Muscle of back (tissue), 11 donors: ENCODE measurements around the gene P4HB. TPM values are rescaled to one million over a fixed set of nuclear protein-coding genes. Genes with fewer than 3 reads are reported as not detected.

Experiments
- DNase-seq, 3 donors: peaks; one replicate each; pipeline versions ENCODE4 v3.0.0 to v3.0.0-alpha.2; 2013
- polyA plus RNA-seq, 10 donors: library from polyadenylated mRNA; unstranded; fragments of 120-200 nt; gene quantifications; one replicate each; pipeline ENCODE4 v1.2.1, GENCODE V29; 2013; ENCODE audit not compliant: insufficient read length in 10 of 10

The P4HB gene
- polyA plus RNA-seq, 10 donors, result 359 to 534 (median 424) TPM

DNA sequence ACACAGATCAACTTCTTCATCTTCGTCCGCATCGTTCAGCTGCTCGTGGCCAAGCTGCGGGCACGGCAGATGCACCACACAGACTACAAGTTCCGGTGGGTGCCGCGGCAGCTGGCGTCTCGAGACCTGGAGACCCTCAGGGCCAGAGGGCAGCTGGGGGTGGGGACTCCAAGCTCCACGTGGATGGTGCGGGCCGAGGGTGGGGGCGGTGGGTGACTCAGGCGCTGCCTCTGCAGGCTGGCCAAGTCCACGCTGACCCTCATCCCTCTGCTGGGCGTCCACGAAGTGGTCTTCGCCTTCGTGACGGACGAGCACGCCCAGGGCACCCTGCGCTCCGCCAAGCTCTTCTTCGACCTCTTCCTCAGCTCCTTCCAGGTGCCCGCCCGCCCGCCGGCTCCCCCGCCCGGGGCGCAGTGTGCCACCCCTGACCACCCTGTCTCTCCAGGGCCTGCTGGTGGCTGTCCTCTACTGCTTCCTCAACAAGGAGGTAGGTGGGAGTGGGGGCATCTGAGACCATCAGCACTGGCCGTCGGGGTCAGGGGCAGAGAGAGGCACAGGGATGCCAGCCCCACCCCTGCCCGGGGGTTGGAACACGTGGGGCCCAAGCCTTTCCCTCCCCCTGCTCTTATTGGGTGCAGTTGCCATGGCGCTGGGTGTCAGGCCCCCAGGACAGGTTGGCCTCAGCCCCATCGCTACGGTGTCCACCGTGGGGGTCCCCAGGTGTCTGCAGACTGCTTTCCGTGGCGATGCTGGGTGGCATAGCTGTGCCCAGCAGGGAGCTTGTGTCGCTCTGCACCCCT lies 47.6 kb downstream of the P4HB start:
- no peak for DNase-seq

DNA sequence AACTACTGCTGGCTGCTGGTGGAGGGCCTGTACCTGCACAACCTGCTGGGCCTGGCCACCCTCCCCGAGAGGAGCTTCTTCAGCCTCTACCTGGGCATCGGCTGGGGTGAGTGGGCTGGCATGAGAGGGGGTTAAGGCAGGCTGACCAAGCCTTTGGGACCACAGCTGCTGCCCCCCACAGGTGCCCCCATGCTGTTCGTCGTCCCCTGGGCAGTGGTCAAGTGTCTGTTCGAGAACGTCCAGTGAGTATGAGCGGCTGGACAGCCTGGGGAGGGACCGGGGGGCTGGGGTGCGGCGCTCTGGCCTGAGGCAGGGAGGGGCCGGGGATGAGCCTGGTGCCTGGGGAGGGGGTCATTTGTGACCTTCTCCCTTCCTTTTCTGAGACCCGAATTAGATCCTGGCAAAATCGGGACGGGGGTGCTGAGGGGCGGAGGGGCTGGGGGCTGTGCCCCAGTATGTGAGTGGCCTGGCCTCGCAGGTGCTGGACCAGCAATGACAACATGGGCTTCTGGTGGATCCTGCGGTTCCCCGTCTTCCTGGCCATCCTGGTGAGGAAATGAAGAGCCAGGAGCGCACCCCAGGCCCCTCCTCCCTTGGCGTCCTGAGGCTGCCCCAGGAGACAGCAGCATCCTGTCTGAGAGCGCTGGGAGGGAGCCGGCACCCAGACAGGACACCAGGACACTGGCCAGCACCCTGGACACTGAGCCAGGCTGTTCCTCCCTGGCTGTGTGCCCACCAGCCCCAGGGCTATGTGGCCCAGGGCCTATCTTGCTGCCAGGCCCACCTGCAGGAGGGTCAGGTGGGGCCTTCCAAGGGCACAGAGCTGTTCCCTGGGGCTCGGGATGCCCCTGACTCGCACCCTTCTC lies 48.4 kb downstream of the P4HB start:
- DNase-seq, result no peak

DNA sequence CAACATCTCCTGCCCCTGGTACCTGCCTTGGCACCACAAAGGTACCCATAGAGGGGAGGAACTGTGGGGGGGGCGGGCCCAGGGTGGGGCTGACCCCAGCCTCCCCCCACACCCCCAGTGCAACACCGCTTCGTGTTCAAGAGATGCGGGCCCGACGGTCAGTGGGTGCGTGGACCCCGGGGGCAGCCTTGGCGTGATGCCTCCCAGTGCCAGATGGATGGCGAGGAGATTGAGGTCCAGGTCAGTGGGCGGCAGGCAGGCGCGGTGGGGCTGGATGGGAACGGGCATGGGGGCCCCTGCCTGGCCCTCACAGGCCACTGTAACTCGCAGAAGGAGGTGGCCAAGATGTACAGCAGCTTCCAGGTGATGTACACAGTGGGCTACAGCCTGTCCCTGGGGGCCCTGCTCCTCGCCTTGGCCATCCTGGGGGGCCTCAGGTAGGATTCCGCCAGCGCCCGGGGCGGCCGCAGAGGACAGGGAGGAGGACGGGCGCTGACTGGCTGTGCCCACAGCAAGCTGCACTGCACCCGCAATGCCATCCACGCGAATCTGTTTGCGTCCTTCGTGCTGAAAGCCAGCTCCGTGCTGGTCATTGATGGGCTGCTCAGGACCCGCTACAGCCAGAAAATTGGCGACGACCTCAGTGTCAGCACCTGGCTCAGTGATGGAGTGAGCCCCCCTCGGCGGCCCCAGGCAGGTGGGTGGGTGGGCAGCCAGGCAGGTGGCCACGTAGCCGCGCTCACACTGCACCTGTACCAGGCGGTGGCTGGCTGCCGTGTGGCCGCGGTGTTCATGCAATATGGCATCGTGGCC lies 49.2 kb downstream of the P4HB start:
- DNase-seq, result no peak

DNA sequence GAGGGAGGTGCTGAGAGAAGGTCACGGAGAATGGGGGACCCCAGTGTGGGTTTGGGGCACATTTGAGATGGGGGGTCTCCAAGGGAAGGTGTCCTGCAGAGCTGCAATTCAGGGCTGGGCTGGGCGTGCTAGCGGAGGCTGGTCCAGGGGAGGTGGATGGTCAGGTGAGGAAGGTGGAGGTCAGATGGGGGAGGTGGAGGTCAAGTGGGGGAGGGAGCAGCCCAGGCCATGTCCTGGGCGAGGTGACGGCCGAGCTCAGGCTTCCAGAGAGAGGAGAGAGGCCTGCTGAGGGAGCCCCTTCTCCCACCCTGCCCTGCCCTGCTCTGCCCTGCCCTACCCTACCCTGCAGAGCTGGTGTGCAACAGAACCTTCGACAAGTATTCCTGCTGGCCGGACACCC lies 49.9 kb downstream of the P4HB start:
- DNase-seq, result no peak

DNA sequence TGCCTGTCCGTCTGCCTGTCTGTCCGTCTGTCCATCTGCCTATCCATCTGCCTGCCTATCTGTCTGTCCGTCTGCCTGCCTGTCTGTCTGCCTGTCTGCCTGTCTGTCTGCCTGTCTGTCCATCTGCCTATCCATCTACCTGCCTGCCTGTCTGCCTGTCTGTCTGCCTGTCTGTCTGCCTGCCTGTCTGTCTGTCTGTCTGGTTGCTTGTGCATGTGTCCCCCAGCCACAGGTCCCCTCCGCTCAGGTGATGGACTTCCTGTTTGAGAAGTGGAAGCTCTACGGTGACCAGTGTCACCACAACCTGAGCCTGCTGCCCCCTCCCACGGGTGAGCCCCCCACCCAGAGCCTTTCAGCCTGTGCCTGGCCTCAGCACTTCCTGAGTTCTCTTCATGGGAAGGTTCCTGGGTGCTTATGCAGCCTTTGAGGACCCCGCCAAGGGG lies 50.8 kb downstream of the P4HB start:
- DNase-seq, result no peak

DNA sequence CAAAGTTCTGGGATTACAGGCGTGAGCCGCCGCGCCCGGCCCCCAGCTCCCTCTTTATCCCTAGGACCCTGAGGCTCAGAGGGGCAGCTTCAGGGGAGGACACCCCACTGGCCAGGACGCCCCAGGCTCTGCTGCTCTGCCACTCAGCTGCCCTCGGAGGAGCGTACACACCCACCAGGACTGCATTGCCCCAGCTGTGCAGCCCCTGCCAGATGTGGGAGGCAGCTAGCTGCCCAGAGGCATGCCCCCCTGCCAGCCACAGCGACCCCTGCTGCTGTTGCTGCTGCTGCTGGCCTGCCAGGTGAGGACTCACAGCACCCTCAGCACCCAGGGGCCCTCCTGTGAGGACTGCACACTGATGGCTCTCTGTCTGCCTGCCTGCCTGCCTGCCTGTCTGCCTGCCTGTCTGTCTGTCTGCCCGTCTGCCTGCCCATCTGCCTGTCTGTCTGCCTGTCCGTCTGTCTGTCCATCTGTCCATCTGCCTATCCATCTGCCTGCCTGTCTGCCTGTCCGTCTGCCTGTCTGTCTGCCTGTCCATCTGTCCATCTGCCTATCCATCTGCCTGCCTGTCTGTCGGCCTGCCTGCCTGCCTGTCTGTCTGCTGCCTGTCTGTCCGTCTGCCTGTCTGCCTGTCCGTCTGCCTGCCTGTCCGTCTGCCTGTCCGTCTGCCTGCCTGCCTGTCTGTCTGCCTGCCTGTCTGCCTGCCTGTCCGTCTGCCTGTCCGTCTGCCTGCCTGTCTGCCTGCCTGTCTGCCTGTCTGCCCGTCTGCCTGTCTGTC lies 51.4 kb downstream of the P4HB start:
- no peak for DNase-seq

DNA sequence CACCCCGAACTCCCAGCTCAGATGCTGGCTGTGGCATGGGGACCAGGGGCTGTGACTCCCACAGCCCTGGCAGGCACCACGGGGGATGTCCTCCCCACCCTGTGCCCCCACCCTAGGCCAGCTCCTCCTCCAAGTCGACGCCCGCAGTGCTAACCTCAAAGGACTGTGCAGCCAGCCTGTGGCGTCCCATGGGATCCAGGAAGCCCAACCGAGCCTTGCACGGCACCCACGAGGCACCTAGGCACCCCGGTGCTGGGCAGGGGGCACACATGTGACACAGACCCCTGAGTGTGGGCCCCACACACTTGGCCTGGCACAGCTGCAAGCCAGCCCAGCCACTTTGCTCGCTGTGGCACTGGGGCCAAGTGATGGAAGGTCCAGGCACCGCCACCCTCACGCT lies 52.5 kb downstream of the P4HB start:
- no peak for DNase-seq

DNA sequence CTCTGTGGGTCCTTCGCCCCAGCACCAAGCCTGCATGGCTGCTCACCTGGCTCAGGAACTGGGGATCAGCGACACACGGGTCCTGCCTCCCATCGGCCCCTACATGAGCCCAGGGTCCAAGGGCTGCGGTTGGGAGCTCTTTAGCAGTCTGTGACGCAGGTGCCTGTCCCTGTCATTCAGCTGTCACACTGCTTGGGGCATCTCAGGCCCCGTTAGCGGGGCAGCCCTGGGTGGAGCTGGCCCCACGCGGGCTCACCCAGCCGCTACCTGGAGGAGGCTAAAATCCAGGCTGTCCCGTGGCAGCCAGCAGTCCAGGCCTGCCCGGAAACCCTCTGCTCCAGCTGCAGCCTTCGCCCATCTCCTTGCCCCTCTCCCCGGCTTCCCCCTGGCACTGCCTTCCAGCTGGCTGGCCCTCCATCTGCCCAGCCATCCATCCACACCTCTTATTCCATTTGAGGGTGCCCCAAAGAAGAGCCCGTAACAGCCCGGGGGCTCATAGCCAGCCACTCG lies 53.1 kb downstream of the P4HB start:
- no peak for DNase-seq

DNA sequence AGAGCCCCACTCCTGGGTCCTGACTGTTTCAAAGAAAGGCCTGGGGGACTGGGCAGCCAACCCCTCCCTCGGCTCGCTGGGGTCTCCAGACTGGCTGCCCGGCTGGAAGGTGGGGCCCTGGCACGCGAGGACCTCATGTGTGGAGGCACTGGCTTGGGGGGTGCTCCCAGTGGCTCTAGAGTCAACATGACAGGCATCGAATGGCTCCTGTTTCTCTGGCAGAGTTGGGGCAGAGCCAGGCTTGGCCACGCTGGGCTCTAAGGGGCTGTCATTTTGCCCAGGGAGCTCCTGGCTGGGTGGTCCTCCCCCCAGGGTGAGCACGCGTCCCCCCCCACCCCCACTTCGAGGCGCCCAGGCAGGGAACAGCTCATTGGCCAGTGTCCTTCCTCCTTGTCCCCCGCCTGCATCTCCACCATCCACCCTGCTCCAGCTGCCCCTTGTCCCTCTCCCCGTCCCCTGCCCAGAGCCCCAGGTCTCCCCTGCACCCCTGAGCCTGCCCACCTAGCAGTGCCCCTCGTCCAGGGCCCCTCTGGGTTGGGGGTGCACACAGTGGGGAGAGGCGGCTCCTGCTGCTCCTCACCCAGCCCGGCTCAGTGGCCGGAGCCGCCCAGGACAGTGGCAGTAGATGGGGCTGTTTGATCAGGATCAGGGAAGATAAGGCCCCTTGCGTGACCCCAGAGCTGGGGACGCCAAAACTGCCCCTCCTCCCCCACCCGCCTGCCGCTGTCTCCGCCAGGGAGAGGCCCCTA lies 53.7 kb downstream of the P4HB start:
- no peak for DNase-seq

DNA sequence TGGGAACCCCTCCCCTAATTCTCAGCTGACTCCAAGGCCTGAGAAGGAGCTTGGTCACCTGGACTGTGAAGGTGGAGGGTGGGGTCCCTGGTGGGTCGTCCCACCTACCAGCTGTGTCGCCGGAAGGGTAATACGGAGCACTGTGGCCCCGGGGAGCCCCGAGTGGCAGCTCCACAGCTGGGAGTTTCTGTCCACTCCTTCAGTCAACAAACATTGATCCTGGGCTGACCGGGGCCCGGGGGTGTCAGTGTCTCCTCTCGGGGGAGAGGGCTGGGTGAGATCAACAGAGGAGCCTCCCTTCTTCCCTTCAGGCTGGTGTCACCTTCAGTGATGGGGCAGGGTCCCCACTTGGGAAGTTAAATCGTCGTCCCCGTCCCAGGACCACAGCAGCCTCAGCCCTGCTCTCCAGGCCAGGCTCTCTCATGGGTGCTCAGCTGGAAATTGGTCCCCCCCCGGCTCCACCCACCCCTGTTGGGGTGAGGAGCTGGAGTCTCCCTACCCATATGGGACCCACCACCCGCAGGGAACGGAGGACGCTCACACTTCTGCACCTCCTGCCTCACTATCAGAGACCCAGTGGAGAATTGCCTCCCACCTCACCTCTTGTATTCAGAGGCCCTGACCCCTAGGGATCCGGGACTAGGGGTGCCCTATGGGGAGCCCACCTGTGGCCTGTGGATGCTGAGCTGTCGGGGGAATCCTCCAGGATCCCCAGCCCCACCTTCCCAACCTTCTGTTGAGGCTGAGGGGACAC lies 54.5 kb downstream of the P4HB start:
- DNase-seq, result no peak

DNA sequence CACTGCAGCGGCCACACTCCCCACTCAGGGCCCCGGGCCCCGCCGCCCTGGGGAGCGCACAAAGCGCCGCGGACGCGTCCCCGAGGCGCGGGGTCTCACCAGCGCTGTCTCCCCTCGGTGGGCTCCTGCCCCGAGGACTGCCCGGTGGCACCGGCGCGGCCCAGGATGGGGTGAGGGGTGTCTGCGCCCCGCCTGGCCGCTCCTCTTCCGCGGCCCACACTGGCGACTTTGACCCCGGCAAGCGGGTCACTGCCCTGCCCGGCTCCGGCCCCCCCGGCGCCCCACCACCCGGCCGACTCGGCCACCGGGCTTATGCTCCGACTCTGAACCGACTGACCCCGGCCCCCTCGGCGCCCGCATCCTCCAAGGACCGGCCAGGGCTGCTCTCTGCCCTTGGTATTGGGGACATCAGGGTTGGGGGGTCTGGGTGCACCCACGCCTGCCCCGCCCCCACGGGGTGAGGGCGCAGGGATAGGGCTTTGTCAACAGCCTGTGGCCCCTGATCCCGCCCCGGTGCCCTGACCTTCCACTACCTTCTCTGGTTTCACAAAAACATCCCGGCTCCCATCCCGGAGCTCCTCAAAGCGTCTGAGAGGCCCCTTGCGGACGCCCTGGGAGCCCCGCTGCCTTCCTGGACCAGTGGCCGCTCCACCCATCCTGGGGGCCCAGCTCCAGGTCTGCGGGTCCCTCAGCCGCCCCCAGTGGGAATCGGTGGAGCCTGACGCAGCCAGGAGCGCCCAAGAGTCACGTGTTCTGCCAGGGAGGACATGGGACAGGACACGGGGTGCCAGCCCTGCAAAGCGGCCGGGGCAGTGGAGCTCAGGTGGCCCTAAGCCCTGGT lies 55.6 kb downstream of the P4HB start:
- no peak for DNase-seq

DNA sequence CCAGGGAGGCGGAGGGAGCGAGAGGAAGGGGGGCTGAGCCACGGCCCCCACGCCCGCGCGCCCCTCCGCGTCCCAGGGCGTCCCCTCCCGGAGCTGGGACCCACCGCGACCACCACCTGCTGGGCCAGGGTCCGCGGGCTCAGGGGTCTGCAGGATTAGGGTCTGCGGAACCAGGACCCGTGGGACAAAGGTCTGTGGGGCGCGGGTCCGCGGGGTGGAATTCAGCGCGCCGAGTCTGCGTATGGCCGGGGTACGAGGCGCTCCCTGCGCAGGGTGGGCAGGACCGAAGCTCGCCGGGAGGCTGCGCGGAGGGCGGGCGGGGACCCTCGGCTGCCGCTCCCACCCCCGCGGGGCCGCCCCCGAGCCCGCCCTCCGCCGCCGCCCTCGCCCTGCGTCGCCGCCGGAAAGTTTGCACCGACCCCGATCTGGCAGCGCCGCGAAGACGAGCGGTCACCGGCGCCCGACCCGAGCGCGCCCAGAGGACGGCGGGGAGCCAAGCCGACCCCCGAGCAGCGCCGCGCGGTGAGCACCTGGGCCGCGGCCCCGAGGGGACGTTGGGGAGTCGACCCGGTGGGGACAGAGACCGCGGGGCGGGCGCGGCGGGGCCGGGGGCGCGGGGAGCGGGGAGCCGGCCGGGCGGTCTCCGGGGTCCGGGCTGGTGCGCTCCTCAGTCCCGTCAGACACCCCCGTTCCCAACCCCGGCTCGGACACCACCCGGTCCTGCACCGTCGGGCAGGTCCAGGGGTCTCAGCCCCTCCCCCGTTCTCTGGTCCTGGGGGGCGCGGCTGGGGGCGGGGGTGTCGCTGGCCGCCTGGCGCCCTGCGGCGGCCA lies 56.4 kb downstream of the P4HB start, which contains the start of gene GCGR:
GCGR (plus strand) TSS at position 423 of the 831 bp plus-strand sequence. CDS start 4,869 bp downstream, outside the sequence.
- DNase-seq, result no peak

DNA sequence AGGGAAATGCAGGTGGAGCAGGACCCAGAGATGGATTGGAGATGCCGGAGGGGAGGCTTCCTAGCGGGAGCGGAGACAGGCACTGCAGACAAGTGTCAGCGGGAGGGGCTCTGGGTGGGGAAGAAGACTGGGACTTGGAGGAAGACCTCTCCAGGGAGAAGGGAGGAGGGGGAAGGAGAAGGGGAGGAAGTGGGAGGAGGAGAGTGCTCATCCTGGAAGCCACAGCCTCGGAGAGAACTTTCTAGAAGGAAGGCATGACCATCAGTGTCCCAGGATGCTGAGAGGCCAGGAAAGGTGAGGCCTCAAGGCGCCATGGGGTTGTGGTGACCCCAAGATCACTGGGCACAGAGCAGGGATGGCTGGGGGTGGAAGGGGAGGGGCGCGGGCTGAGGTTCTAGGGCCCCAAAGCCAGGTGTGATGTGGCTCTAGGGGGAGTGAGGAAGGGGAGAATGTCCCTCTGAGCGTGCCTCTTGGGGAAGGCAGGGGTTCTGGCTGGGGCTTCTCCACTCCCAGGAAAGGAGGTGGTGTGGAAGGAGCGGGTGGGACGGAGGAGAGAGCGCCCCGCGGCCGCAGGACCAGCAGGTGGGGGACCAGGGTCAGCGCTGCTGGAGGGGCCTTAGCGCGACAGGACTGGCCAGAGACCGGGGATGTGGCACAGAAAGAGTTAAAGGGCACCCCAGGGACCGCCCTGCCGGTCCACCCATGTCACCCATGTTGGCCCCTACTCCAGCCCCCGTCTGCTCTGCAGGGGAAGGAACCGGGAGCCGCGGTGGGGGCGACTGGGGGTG lies 57.3 kb downstream of the P4HB start:
- no peak for DNase-seq

DNA sequence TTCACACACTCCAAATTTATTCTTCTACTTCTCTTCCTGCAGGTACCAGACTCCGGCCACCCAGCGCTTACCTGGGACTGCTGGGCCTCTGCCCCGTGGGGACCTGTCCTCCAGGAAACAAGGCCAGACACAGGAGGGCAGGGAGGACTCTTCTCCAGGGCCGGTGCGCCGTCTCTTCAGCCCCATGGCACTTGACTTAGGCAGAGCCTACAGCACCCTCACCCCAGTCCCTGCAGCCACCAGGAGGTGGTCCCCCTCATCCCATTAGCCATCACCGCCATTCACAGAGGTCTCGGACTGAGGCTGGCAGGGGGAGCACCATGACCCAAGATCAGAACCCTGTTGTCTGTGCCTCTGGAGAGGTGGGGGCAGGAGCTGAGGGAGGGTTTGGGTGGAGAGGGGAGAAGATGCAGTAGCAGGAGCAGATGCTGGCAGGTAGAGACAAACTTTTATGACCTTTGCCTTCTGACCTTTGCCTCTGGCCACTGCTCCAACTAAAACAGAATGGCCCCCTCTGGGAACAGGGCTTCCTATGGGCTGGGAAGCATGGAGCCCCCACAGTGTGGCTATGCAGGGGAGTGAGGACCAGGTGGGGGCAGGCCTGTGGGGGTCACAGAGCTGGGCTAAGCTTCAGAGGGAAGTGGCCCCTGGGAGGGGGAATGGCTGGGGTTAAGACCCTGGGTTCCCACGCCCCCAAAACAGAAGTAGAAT lies 58.1 kb downstream of the P4HB start:
- no peak for DNase-seq

DNA sequence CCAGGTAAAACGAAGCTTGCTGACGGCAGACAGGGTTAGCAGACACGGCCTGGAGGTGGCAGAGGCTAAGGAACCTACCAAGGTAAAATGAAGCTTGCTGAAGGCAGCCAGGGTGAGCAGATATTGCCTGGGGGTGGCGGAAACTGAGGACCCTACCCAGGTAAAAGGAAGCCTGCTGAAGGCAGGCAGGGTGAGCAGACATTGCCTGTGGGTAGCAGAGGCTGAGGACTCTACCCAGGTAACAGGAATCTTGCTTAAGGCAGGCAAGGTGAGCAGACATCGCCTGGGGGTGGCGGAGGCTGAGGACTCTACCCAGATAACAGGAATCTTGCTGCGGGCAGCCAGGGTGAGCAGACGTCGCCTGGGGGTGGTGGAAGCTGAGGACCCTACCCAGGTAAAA lies 59.0 kb downstream of the P4HB start:
- no peak for DNase-seq

DNA sequence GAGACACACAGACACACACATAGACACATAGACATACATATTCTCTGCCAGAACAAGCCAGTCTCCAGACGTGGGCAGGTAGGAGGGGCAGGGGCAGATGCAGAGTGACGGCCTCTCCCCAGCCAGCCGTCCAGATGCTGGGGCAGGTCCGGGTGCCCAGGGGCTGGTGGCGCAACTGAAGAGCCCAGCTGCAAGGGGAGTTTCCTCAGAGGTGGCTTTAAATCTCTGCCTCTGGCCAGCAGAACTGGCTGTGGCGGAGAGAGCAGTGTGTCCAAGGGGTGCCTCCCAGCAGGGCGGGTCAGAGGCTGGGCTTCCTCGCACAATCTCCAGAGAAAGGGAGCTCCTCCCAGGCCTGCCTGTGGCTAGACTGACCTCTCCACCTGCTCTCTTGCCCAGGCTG lies 65.8 kb downstream of the P4HB start:
- DNase-seq, result no peak
